Tongue (tissue), 2 donors: ENCODE measurements around the gene NFXL1. TPM values are rescaled to one million over a fixed set of nuclear protein-coding genes. Genes with fewer than 3 reads are reported as not detected.

ENCODE experiments used
- DNase-seq: peaks from one replicate; pipeline ENCODE4 v3.0.0-alpha.2; 2015
- total RNA-seq: library from RNA; depleted of rRNA; stranded (reverse); fragments of >200 nt; gene quantifications from one replicate; pipeline ENCODE4 v1.2.3, GENCODE V29; 2014

NFXL1 gene
- total RNA-seq, 1 donor from 2014 or later, result 9.1 TPM

DNA sequence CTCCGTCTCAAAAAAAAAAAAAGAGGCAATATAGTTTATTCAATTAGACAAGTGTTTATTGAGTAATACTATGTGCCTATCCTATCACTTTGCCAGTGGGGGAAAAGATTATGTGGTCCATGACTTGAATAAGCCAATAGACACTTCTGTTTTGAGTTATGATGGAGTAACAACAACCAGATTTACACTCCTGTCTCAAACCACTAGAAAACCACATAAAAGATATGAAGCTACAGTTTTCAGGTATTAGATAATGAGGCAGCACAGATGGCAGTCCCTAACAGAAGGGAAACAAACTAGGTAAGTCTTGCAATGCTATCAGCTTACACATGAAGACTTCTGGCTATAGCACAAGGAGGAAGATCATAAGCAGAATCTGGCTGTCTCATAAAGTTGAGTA is 22.5 kb downstream of the NFXL1 start:
- DNase-seq, result no peak

DNA sequence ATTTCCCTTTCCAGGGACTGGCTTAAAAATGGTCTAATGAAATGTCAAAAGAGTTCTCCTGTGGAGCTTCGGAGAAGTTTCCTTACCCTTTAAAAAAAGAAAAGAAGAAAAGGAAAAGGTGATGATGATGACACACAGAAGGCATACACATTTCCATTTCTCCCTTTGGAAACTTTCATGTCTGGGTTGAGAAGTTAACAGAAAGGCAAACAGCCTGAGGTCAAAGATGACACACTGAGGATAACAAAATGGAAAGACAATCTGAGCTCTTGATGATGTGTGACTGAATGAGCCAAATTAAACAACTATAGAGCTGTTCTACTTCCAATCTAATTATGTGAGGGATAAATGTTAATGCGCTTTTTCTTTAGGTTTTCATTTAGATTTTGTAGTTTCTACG is 32.2 kb downstream of the NFXL1 start:
- peak; percentile 2 for DNase-seq

DNA sequence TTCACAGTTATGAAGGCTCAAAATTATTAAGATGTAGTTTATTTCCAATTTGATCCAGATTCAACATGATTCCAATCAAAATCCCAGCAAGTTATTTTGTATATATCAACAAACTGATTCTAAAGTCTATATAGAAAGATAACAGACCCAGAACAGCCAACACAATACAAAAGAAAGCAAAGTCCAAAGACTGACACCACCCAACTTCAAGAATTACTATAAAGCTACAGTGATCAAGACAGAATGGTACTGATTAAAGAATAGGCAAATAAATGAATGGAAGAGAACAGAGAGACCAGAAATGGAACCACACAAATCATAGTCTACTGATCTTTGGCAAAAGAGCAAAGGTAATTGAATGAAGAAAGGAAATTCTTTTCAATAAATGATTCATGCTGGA is 34.9 kb downstream of the NFXL1 start:
- DNase-seq, result no peak

DNA sequence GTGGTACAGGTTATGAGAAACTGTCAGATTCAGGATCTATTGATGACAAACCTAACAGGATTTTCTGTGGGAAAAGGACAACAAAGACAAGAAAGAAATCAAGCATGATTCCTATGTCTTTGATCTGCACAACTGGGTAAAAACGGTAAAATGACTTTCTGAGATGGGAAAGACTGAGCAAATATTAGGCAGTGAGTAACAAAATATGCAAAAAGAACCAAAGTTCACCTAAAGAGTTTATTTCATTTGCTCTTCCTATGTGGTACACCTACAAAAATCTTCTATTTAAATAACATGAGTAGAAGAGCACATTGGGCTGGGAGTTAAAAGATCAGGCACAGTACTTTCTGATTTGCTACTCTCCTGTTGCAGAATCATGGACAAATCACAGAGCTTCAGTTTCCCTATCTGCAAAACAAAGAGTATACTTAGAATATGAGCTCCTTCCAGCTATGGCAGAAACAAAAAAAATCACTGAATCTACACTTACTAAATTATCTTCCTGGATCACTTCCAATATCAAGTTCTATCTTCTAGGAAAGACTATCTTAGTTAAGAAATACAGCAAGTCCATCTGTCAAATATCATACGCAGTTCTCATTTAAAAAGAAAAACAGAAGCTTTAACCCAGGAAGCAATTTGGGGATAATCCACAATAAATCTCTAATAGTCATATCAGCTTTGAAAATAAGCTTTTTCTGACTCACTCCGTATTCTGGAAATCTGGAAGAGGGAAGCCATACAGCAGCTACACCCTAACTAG is 37.4 kb downstream of the NFXL1 start:
- no peak for DNase-seq

DNA sequence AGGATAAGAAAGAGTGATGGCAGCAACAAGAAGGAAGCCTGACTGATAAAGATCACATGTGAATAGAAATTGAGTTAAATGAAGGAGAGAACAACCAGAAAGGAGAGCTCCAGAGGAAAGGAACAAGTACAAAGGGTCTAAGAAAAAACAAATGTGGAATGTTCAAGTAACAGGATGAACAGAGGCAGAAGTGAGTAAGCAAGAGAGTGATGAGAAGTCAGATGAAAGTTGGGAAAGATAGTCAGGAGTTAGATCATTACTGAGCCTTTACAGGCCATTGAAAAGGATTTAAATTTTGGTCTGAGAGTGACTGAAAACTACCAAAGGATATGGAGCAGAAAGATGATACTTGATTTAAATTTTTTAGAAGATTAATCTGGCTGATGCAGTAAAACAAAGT is 38.1 kb downstream of the NFXL1 start:
- no peak for DNase-seq

DNA sequence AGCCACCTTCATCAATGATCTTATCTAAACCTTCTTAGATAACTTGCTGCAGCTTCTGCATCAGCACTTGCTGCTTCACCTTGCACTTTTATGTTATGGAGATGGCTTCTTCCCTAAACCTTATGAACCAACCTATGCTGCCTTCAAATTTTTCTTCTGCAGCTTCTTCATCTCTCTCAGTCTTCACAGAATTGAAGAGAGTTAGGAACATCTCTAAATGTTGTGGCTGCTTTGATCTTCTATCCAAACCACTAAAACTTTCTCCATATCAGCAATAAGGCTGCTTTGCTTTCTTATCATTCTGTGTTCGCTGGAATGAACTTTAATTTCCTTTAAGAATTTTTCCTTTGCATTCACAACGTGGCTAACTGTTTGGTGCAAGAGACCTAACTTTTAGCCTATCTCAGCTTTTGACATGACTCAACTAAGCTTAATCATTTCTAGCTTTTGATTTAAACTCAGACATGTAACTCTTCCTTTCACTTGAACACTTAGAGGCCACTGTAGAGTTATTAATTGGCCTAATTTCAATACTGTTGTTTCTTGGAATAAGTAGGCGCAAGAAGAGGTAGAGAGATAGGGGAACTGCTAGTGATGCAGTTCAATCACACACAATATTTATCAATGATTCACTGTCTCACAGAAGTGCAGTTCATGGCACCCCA is 40.4 kb downstream of the NFXL1 start:
- no peak for DNase-seq

DNA sequence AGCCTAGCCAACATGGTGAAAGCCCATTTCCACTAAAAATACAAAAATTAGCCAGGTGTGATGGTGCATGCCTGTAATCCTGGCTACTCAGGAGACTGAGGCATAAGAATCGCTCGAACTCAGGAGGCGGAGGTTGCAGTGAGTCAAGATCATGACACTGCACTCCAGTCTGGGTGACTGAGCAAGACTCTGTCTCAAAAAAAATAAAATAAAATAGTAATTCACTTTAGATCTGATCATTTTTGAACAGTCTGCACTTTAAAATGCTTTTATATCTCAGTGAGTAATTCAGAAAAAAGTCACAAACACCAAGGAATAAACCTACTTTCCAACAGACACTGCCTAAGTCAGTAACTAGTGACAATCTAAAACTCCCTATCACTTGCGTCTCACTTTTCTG is 50.9 kb downstream of the NFXL1 start:
- no peak for DNase-seq

DNA sequence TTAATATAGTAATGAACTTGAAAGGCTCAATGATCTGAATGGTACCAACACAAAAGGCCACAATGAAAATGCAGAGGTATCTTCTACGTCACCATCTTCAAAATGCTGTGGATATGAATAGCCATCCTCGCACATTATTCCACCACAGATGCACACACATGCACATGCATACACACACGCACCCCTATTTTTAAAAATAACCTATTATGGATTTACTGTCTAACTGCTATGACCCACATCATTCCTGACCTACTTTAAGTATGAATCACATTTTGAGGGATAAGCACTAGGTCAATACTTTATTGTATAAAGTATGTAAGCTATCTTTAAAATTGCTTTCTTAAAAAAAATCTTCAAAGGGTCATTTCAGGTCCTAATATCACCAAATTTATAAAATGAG is 52.1 kb downstream of the NFXL1 start:
- no peak for DNase-seq

DNA sequence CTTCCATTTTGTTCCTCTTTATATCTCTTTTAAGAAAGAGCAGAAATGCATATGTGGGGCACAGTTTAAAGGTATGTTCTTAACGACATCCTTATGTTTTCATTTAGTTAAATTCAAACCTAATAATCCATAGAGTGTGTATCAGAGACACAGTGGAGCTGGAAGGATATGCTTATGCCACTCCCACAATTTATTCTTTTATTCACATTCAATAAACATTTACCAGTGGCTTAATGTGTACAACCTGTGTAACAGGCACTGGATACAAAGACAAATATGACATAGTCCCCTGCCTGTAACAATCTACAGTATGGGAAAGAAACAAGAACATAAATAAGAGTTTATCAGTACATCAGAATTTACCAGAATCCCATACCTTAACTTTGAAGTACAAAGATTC is 54.1 kb downstream of the NFXL1 start:
- DNase-seq, result no peak

DNA sequence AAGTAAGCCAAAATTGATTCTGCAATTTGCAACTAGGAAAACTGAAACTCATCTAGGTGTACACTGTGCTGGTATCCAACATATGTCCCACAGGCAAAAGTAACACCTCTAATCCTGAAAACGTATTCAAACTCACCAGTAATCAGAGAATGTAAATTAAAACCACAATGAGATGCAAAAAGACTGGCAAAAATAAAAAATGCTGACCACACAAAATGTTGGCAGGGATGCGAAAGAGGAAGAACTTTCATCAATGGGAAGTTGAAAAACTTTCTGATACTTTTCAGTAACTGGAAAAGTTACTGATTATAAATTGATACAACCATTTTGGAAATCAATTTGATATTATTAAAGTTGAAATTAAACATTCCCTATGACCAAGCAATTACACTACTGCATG is 56.4 kb downstream of the NFXL1 start:
- DNase-seq, result no peak

DNA sequence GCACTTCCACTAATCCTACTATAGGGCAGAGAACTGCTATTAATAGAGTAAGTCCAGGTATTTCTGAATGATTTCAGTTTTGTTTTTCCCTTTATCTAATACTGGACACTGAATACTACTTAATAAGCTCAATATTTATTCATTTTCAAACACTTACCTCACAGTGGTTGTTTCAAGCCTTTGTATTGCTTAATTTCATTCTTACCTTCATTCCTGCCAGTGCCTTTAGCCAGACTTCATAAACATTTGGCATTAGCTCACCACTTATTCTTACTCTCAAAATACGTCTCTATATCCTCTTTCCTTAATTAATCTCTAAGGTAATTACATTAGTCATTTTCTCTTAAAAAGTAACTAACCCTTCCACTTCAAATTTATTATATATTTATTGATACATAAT is 57.7 kb downstream of the NFXL1 start:
- DNase-seq, result no peak

DNA sequence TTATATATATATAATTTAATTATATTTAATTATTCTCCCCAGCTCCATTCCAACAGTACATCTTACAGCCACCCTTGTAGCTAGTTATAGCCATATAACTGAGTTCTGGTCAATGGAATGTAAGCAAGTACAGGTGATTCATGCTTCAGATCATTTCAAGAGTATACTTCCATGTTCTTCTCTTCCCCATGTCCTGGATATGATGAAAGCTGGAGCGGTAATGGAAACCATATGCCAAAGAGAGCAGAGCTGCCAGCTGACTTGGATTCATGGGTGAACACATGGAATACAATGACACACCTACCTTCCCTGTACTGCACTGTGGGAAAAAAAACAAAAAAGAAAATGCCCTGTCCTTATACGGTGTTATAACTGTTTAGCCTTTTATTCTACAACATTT is 59.0 kb downstream of the NFXL1 start:
- DNase-seq, result peak; percentile 15

DNA sequence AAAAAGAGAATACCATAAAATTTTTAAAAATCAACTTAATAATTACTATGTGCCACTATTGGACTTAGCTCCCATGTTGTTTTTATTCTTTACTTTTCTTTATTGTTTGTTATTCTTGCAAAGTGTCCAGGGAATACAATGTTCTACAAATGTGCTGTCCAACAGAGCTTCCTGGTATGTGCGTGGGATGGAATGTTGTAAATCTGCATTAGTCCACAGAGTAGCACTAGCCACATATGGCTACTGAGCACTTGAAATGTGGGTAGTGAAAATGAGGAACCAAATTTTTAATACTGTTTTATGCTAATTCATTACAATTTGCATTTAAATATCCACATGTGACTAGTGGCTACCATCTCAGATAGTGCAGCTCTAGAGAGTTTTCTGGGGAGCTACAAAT is 62.2 kb downstream of the NFXL1 start:
- DNase-seq, result no peak

DNA sequence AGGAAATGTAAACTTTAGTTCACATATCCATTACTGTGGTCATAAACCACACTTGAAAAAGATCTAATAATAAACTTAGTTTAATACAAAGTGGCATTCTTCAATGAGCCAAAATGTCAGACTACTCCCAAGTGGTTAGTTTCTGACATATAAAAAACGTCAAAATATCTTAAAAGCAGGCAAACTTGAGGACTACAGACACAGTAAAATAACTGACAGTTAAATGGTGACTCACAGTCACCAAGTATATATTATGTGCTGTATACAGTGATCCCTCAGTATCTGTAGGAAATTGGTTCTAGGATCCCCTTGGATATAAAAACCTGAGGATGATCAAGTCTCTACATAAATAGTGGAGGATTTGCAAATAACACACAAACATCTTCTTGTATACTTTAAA is 64.9 kb downstream of the NFXL1 start:
- no peak for DNase-seq

DNA sequence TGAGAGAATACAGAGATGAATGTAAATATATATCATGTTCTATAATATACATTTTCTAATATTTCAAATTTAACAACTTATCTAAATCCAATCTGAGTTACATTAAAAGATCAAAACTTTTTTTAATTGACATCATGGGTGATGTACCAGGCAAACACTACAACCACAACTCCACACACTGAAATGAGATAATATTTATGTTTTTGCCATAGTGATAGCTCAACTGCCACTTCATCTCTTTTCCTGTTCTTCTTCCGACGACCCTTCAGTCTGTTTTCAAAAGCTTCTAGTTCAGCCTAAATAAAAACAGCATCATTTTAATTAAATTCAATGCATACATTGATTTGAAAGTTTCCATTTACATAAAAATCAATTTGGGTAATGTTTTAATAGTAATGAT is 66.3 kb downstream of the NFXL1 start:
- DNase-seq, result no peak

DNA sequence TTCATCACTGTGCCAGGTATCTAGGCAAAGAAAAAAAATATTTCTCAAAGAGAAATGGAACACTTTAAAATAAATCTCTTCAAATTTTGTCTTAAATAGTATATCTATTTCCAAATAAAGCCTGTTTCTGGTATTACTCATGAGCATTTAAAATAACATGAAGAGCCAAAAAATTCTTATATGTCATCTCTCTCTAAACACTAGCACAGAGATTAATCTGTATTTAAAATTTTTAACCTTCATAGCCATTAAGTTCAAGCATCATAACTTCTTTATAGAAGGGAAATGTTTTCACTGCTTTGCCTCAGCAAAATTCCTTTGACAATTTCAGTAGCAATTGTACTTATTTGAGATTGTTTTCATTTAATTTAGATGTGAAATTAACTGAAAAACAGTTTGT is 71.4 kb downstream of the NFXL1 start:
- DNase-seq, result no peak

DNA sequence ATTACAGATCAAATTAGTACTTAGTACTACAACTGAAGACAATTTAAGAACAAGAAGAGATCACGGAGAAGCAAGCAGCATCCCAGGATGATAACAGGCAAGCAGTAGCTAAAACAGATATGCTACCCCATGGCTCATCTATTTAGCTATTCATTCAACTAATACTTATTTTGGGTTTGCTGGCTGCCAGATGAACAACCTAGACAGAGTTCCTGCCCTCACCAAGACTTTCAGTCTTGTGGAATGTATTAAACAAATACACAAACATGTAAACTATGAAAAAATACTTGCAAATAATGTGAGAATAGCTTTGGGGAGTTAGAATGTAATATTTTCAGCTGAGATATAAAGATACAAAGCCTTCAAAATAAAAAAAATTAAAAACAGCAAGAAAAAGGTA is 74.1 kb downstream of the NFXL1 start:
- DNase-seq, result no peak

DNA sequence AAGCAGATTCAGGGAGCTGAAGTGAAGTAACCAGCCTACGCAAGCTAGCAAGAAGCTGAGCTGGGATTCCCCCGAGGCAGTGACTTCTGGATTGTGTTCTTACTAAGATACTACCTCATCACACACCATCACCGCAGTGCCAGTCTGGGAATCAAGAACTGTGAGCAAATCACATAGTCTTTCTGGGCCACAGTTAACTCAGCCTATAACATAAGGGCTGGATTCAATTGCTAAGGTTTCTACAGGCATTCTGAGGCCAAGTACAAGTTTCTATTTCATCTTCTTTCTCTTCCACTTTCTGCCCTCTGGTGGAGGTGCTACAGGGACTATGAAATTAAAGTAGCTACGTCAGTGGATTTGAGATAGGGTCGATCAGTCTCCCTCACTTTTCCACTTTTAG is 75.1 kb downstream of the NFXL1 start:
- peak; percentile 37 for DNase-seq

DNA sequence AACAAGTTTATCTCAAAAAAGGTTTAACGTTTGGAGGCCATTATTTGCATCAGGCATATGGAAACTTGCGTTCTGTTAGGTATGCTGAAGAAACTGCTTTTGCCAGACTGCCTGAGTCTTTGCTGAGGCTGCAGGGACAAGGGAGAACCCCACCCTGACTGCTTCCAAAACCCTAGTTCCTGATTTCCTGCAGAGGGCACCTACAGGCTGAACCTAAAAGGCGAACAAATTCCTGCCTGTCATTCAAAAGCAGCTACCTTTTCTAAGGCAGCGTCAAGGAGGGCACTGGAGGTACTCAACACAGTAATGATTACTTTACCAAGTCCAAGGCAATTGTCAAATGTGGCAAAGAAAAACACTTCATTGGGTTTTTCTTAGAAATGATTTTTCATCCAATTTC is 75.9 kb downstream of the NFXL1 start:
- no peak for DNase-seq

DNA sequence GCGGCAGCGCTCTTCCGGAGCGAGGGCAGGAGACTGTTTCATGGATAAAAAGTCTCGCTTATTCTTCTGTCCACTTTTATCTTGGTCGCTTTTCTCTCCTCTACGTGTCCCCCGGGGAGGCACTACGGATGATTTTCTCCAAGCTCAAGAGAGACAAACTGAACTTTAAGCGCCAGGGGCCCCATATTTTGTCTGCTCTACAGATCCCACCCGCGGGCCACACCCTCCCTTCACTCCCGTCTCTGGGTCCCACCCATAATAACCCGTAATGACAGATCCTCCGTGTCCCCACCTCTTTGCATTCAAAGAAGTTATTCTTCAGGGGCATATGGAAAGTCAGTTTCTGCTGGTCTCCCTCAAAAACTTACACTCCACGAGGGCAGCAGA is 76.5 kb downstream of the NFXL1 start, which contains the start of gene CORIN:
Gene CORIN, minus strand, starts transcription at position 160 of the 387 bp plus-strand sequence. Its CDS starts 118 bp downstream, at position 42.
- DNase-seq, result peak; percentile 10

DNA sequence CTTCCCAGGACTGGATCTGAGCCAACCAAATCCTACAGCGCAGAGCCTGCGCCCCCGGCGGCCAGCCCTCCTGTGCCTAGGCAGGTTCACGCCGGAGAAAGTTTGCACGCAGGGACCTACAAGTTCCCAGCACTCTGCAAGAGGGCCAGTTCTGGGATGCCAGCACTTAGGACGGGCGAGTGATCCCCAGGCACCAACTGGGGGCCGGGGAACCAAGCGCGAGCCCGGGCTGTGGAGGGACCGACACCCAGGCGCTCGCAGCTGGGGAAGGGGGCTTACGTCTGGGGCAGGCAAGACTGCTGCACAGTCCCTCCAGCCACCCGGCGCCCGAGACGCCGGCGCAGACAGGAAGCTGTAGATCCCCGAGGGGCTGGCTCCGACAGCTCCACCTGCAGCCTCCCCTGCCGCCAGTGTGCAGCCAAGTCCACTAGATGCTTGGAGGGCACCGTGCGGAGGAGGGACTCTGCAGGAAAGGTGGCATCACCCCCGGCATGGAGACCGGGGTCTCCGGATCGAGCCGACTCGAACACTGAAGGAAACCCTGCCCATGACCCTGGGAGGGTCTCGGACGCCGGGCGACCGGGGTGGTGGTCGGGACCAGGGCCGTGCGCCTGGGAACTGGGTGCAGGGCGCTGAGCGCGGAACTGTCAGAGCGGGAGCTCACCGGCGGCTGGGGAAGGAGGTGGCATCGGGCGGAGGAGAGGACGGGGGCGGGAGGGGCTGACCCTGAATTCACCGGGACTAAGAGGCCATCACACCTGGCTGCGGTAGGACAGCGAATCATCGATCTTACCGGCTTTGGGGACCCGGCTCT is 77.1 kb downstream of the NFXL1 start:
- DNase-seq, result peak; percentile 38

DNA sequence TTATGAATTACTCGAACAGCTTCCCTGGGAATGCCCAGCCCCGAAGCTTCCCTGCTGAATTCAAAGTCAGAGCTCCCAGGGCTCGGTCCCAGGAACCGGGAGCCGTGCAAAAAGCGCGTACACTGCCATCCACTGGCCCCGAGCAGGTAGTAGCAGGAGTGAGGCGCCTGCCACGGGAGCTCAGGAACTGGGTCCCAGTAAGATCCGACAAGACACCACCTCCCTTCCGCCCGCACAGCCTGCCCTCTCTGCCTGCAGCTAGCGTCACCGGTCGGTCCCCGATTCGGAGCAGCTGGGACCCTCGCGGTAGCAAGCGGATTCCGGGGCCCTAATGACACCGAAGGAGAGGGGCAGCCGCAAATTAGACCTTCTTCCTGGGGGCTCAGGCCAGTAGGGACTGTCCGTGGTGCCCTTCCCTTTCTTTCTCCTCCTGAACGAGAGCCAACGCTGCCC is 77.7 kb downstream of the NFXL1 start:
- DNase-seq, result peak; percentile 87

DNA sequence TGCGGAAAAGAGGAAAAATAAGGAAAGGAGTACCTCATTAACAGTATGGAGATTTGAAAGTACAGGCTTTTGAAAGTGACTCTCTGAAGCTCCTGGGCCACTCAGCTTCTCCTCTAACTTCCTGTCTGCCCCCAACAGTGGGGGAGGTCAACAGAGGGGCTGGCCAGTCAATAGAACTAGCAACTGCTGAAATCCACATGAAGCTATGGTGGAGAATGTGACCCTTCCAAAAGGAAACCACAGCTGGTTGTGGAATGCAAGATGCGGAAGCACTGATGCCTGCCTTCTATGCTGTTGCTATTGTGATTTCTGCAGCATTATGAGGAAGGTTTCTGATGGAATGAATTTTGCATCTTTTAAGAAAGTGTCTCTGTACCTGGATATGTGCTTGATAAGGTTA is 78.9 kb downstream of the NFXL1 start:
- DNase-seq, result peak; percentile 7
